Measurements from ENCODE around the gene PRKCA.

PRKCA gene

GRCh38 chr17:66670206-66670605, 367.8 kb downstream of the PRKCA start:
- DNase-seq, result peak; percentile 42

- no peak for DNase-seq
These were observed 368.7 kb downstream of the PRKCA start for GRCh38 chr17:66671156-66671555.

GRCh38 chr17:66673668-66674276, 371.4 kb downstream of the PRKCA start:
- DNase-seq, result peak; percentile 51

- DNase-seq, result no peak
These were observed 373.0 kb downstream of the PRKCA start for GRCh38 chr17:66675273-66675990.

- no peak for DNase-seq
These were observed 373.6 kb downstream of the PRKCA start for GRCh38 chr17:66675991-66676371.

- DNase-seq, result no peak
These were observed 374.0 kb downstream of the PRKCA start for GRCh38 chr17:66676421-66676820.

GRCh38 chr17:66677201-66677981, 375.0 kb downstream of the PRKCA start:
- DNase-seq, result no peak

GRCh38 chr17:66678061-66678460, 375.6 kb downstream of the PRKCA start:
- no peak for DNase-seq

GRCh38 chr17:66678827-66679226, 376.4 kb downstream of the PRKCA start:
- DNase-seq, result no peak

GRCh38 chr17:66679631-66680517, 377.5 kb downstream of the PRKCA start:
- no peak for DNase-seq

- no peak for DNase-seq
These were observed 379.9 kb downstream of the PRKCA start for GRCh38 chr17:66682283-66682682.

- DNase-seq, result no peak
These were observed 381.8 kb downstream of the PRKCA start for GRCh38 chr17:66684261-66684660.

- DNase-seq, result no peak
These were observed 382.3 kb downstream of the PRKCA start for GRCh38 chr17:66684731-66685130.

GRCh38 chr17:66686601-66687000, 384.2 kb downstream of the PRKCA start:
- DNase-seq, result no peak

- no peak for DNase-seq
These were observed 385.3 kb downstream of the PRKCA start for GRCh38 chr17:66687570-66688284.

- DNase-seq, result peak; percentile 63
These were observed 386.8 kb downstream of the PRKCA start for GRCh38 chr17:66689221-66689620.

GRCh38 chr17:66690166-66690565, 387.8 kb downstream of the PRKCA start:
- DNase-seq, result no peak

GRCh38 chr17:66691644-66692420, 389.4 kb downstream of the PRKCA start:
- peak; percentile 63 for DNase-seq

- DNase-seq, result no peak
These were observed 389.9 kb downstream of the PRKCA start for GRCh38 chr17:66692421-66692690.

- DNase-seq, result no peak
These were observed 392.7 kb downstream of the PRKCA start for GRCh38 chr17:66695098-66695497.

- DNase-seq, result no peak
These were observed 395.9 kb downstream of the PRKCA start for GRCh38 chr17:66698270-66698669.

GRCh38 chr17:66701462-66701861, 399.0 kb downstream of the PRKCA start:
- no peak for DNase-seq
